Measurements from ENCODE around the gene KIR3DL3.
"Not testable (repeated sequence)": the region's sequence is repeated elsewhere in the genome, so short reads cannot be mapped to it uniquely, and the experiment has no call there.

The KIR3DL3 gene

GRCh38 chr19:54692298-54692615, 32.0 kb upstream of the KIR3DL3 start:
- FAIRE-seq (no peak), DNase-seq (ENCODE audit: insufficient read length, low spot score) (no peak)
- TF ChIP-seq CTCF (IDR thresholded peaks at IDR 0.05; ENCODE audit: insufficient read depth, missing control alignments): no peak

- TF ChIP-seq CTCF (IDR thresholded peaks at IDR 0.05; ENCODE audit: insufficient read depth, missing control alignments): no peak
- DNase-seq (ENCODE audit: insufficient read length, low spot score) (no peak), FAIRE-seq (no peak)
Observed at GRCh38 chr19:54694648-54695047, 29.6 kb upstream of the KIR3DL3 start.

GRCh38 chr19:54696117-54696548, 28.1 kb upstream of the KIR3DL3 start:
- no peak for FAIRE-seq
- TF ChIP-seq CTCF (IDR thresholded peaks at IDR 0.05; ENCODE audit: insufficient read depth, missing control alignments): no peak
- DNase-seq (ENCODE audit: insufficient read length, low spot score): no peak

GRCh38 chr19:54696766-54697165, 27.5 kb upstream of the KIR3DL3 start:
- no peak for TF ChIP-seq CTCF (IDR thresholded peaks at IDR 0.05; ENCODE audit: insufficient read depth, missing control alignments)
- DNase-seq (ENCODE audit: insufficient read length, low spot score): no peak
- FAIRE-seq: no peak

GRCh38 chr19:54697716-54698115, 26.5 kb upstream of the KIR3DL3 start:
- FAIRE-seq; DNase-seq (ENCODE audit: insufficient read length, low spot score): not testable (repeated sequence)

GRCh38 chr19:54704928-54705327, 19.3 kb upstream of the KIR3DL3 start:
- FAIRE-seq (no peak), DNase-seq (ENCODE audit: insufficient read length, low spot score) (no peak)
- TF ChIP-seq CTCF (IDR thresholded peaks at IDR 0.05; ENCODE audit: insufficient read depth, missing control alignments): no peak

GRCh38 chr19:54707962-54708361, 16.3 kb upstream of the KIR3DL3 start:
- FAIRE-seq (no peak), DNase-seq (ENCODE audit: insufficient read length, low spot score) (no peak)
- no peak for TF ChIP-seq CTCF (IDR thresholded peaks at IDR 0.05; ENCODE audit: insufficient read depth, missing control alignments)

- no peak for TF ChIP-seq CTCF (IDR thresholded peaks at IDR 0.05; ENCODE audit: insufficient read depth, missing control alignments)
- no peak for DNase-seq (ENCODE audit: insufficient read length, low spot score)
- FAIRE-seq: no peak
Observed at GRCh38 chr19:54708781-54709180, 15.5 kb upstream of the KIR3DL3 start.

Data from D721Med (cell line).